Stomach (tissue), 4 donors: Measurements from ENCODE around the gene IQCE.

Experiments
- CTCF ChIP-seq, 7 experiments: fragments of 450-650 bp in 4 of 7; fragments of 200-600 bp in 3 of 7; sonication (generic) in 3 of 7; IDR thresholded peaks; one replicate each; pipeline ENCODE4 v1.5.1; 2016 to 2019; ENCODE audit warnings: antibody characterized with exemption in 7 of 7, control low read depth in 2 of 7, mild to moderate bottlenecking in 1 of 7
- POLR2A ChIP-seq, 4 donors: fragments of 450-650 bp; IDR thresholded peaks; one replicate each; pipeline ENCODE4 v1.6.1; 2016; ENCODE audit warnings: antibody characterized with exemption in 4 of 4, control low read depth in 2 of 4, mild to moderate bottlenecking in 1 of 4, moderate library complexity in 1 of 4

GRCh38 chr7:2587778-2588177 is 29.0 kb downstream of the IQCE start:
- TF ChIP-seq CTCF (IDR thresholded peaks at IDR 0.05) (no peak), POLR2A (IDR thresholded peaks at IDR 0.05) (no peak)
